Osteocyte (in vitro differentiated cells): ENCODE data around the gene DSE. TPM values are rescaled to one million over a fixed set of nuclear protein-coding genes. Genes with fewer than 3 reads are reported as not detected.

Experiments used
- DNase-seq: peaks from one replicate; pipeline ENCODE4 v3.0.0; 2021; ENCODE audit warnings: mixed read lengths; ENCODE audit not compliant: unreplicated experiment; ENCODE audit errors: extremely low spot score
- H3K27ac Mint-ChIP-seq: one replicate; pipeline ENCODE4 v1.8.0; 2021; ENCODE audit warnings: mild to moderate bottlenecking, mixed read lengths; ENCODE audit not compliant: unreplicated experiment
- H3K27me3 Mint-ChIP-seq: one replicate; pipeline ENCODE4 v1.8.0; 2021; ENCODE audit warnings: mixed read lengths; ENCODE audit not compliant: unreplicated experiment
- H3K36me3 Mint-ChIP-seq: one replicate; pipeline ENCODE4 v1.8.0; 2021; ENCODE audit warnings: mixed read lengths; ENCODE audit not compliant: unreplicated experiment
- H3K4me1 Mint-ChIP-seq: one replicate; pipeline ENCODE4 v1.8.0; 2021; ENCODE audit warnings: mixed read lengths; ENCODE audit not compliant: unreplicated experiment
- H3K4me3 Mint-ChIP-seq: one replicate; pipeline ENCODE4 v1.8.0; 2021; ENCODE audit warnings: mild to moderate bottlenecking, moderate library complexity, mixed read lengths; ENCODE audit not compliant: unreplicated experiment
- H3K9me3 Mint-ChIP-seq: one replicate; pipeline ENCODE4 v1.8.0; 2021; ENCODE audit warnings: mixed read lengths; ENCODE audit not compliant: unreplicated experiment
- CTCF ChIP-seq: fragments of 200-600 bp; sonication (generic); IDR thresholded peaks from 2 replicates; pipeline ENCODE4 v1.5.0; 2021; ENCODE audit warnings: antibody characterized with exemption, mild to moderate bottlenecking, moderate library complexity
- total RNA-seq: library from RNA; stranded (reverse); gene quantifications from 2 replicates; pipeline ENCODE4 v1.2.1, GENCODE V29; 2021

DSE gene
- total RNA-seq, 1 donor from 2014 or later, result 67.1 TPM

GRCh38 chr6:116450769-116451740 lies 80.3 kb downstream of the DSE start:
- H3K36me3 Mint-ChIP-seq, result no peaks in the 10 kb centered on the region
- no peaks in the 10 kb centered on the region for H3K9me3 Mint-ChIP-seq
- H3K4me1 Mint-ChIP-seq, result peaks cover 34% of the 10 kb centered on the region
- H3K27me3 Mint-ChIP-seq, result no peaks in the 10 kb centered on the region
- H3K27ac Mint-ChIP-seq, result no peak overlapping the region
- TF ChIP-seq CTCF, result no peak
- no peak overlapping the region for H3K4me3 Mint-ChIP-seq
- no peak for DNase-seq

GRCh38 chr6:116451916-116452315 lies 81.2 kb downstream of the DSE start:
- DNase-seq, result no peak
- Mint-ChIP-seq H3K27me3 (no peaks in the 10 kb centered on the region), H3K36me3 (no peaks in the 10 kb centered on the region), H3K4me1 (peaks cover 28% of the 10 kb centered on the region), H3K27ac (no peak overlapping the region), H3K4me3 (no peak overlapping the region), H3K9me3 (no peaks in the 10 kb centered on the region)
- TF ChIP-seq CTCF, result no peak

GRCh38 chr6:116452531-116452930 lies 81.8 kb downstream of the DSE start:
- H3K4me1 Mint-ChIP-seq, result peaks cover 23% of the 10 kb centered on the region
- H3K27me3 Mint-ChIP-seq, result no peaks in the 10 kb centered on the region
- TF ChIP-seq CTCF, result no peak
- no peaks in the 10 kb centered on the region for H3K9me3 Mint-ChIP-seq
- no peak for DNase-seq
- no peak overlapping the region for H3K4me3 Mint-ChIP-seq
- H3K36me3 Mint-ChIP-seq, result no peaks in the 10 kb centered on the region
- no peak overlapping the region for H3K27ac Mint-ChIP-seq

- no peak for DNase-seq
- Mint-ChIP-seq H3K9me3 (no peaks in the 10 kb centered on the region), H3K27me3 (no peaks in the 10 kb centered on the region), H3K4me3 (no peak overlapping the region), H3K27ac (no peak overlapping the region), H3K36me3 (no peaks in the 10 kb centered on the region), H3K4me1 (peaks cover 6% of the 10 kb centered on the region)
- no peak for TF ChIP-seq CTCF
Measured at GRCh38 chr6:116456106-116456505, 85.4 kb downstream of the DSE start.

GRCh38 chr6:116456927-116457326 lies 86.2 kb downstream of the DSE start:
- TF ChIP-seq CTCF, result no peak

More at GRCh38 chr6:116456927-116457326, 86.2 kb downstream of the DSE start:
- H3K4me1 Mint-ChIP-seq, result peaks cover 7% of the 10 kb centered on the region
- H3K9me3 Mint-ChIP-seq, result no peaks in the 10 kb centered on the region
- H3K27ac Mint-ChIP-seq, result no peak overlapping the region
- DNase-seq, result no peak
- no peaks in the 10 kb centered on the region for H3K36me3 Mint-ChIP-seq
- H3K27me3 Mint-ChIP-seq, result no peaks in the 10 kb centered on the region
- no peak overlapping the region for H3K4me3 Mint-ChIP-seq
